ENCODE measurements around the gene TGFBR2. TPM values are rescaled to one million over a fixed set of nuclear protein-coding genes. Genes with fewer than 3 reads are reported as not detected.

TGFBR2 gene
- total RNA-seq, 1 donor from 2014 or later = 289 TPM

GRCh38 chr3:30662836-30663235, 56.4 kb downstream of the TGFBR2 start:
- H3K36me3 ChIP-seq = peaks cover 44% of the 10 kb centered on the region
- H3K27me3 ChIP-seq (ENCODE audit: low read depth) = no peaks in the 10 kb centered on the region
- no peak overlapping the region for H3K27ac ChIP-seq
- intact Hi-C loops (cut with DNase I) = no loop called here
- ATAC-seq (no peak), DNase-seq (no peak)
- no peak for TF ChIP-seq CTCF (IDR thresholded peaks at IDR 0.05)
- H3K9me3 ChIP-seq = no peaks in the 10 kb centered on the region
- H3K4me3 ChIP-seq = no peak overlapping the region
- peaks cover 90% of the 10 kb centered on the region for H3K4me1 ChIP-seq

GRCh38 chr3:30663533-30664241, 57.3 kb downstream of the TGFBR2 start:
- Histone ChIP-seq H3K4me3 (no peak overlapping the region), H3K36me3 (peaks cover 39% of the 10 kb centered on the region), H3K27ac (peak overlapping the region; percentile 14), H3K4me1 (peaks cover 90% of the 10 kb centered on the region), H3K27me3 (ENCODE audit: low read depth) (no peaks in the 10 kb centered on the region), H3K9me3 (no peaks in the 10 kb centered on the region)
- ATAC-seq (no peak), DNase-seq (no peak)
- TF ChIP-seq CTCF (IDR thresholded peaks at IDR 0.05) = no peak
- intact Hi-C loops (cut with DNase I) = no loop called here

GRCh38 chr3:30664459-30664858, 58.1 kb downstream of the TGFBR2 start:
- intact Hi-C loops (cut with DNase I) = no loop called here
- Histone ChIP-seq H3K27me3 (ENCODE audit: low read depth) (no peaks in the 10 kb centered on the region), H3K9me3 (no peaks in the 10 kb centered on the region), H3K4me1 (peaks cover 83% of the 10 kb centered on the region), H3K36me3 (peaks cover 40% of the 10 kb centered on the region), H3K4me3 (no peak overlapping the region), H3K27ac (peak overlapping the region; percentile 14)
- DNase-seq (no peak), ATAC-seq (no peak)
- TF ChIP-seq CTCF (IDR thresholded peaks at IDR 0.05) = no peak

GRCh38 chr3:30664884-30665283, 58.5 kb downstream of the TGFBR2 start:
- Histone ChIP-seq H3K36me3 (peaks cover 40% of the 10 kb centered on the region), H3K27me3 (ENCODE audit: low read depth) (no peaks in the 10 kb centered on the region), H3K4me3 (no peak overlapping the region), H3K9me3 (no peaks in the 10 kb centered on the region), H3K4me1 (peaks cover 79% of the 10 kb centered on the region), H3K27ac (peak overlapping the region; percentile 14)
- DNase-seq (no peak), ATAC-seq (no peak)
- intact Hi-C loops (cut with DNase I) = no loop called here
- no peak for TF ChIP-seq CTCF (IDR thresholded peaks at IDR 0.05)

GRCh38 chr3:30665539-30665938, 59.1 kb downstream of the TGFBR2 start:
- Histone ChIP-seq H3K9me3 (no peaks in the 10 kb centered on the region), H3K4me3 (no peak overlapping the region), H3K27me3 (ENCODE audit: low read depth) (no peaks in the 10 kb centered on the region), H3K4me1 (peaks cover 73% of the 10 kb centered on the region), H3K36me3 (peaks cover 42% of the 10 kb centered on the region), H3K27ac (peak overlapping the region; percentile 51)
- TF ChIP-seq CTCF (IDR thresholded peaks at IDR 0.05) = no peak
- DNase-seq = no peak
- intact Hi-C loops (cut with DNase I) = no loop called here
- ATAC-seq = no peak

Measured in lower lobe of right lung (tissue), 2 donors.